ENCODE measurements around the gene COA1.

DNA sequence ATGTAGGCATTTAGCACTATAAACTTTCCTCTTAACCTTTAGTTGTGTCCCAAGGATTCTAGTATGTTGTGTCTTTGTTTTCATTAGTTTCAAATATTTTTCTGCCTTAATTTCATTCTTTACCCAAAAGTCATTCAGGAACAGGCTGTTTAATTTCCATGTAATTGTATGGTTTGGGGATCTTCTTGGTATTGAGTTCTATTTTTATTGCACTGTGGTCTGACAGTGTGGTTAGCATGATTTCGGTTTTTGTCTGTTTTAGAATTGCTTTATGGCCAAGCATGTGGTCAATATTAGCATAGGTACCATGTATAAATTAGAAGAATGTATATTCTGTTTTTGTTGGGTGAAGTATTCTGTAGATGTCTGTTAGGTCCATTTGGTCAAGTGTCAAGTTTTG is 26.3 kb downstream of the COA1 start:
- TF ChIP-seq PATZ1 (CRISPR knock-in tag; IDR thresholded peaks at IDR 0.05; ENCODE audit: borderline replicate concordance) (no peak), GLIS3 (CRISPR knock-in tag; IDR thresholded peaks at IDR 0.05) (no peak), OSR1 (CRISPR knock-in tag; IDR thresholded peaks at IDR 0.05) (no peak), ISL1 (CRISPR knock-in tag; IDR thresholded peaks at IDR 0.05) (no peak), ZNF565 (CRISPR knock-in tag; conservative IDR thresholded peaks at IDR 0.05; ENCODE audit: low read depth) (no peak), TSHZ2 (CRISPR knock-in tag; IDR thresholded peaks at IDR 0.05) (no peak), ZFP30 (CRISPR knock-in tag; IDR thresholded peaks at IDR 0.05) (no peak), ARNTL (CRISPR knock-in tag; IDR thresholded peaks at IDR 0.05; ENCODE audit: borderline replicate concordance, low read depth) (no peak)
- TF ChIP-seq, protein P1, sequence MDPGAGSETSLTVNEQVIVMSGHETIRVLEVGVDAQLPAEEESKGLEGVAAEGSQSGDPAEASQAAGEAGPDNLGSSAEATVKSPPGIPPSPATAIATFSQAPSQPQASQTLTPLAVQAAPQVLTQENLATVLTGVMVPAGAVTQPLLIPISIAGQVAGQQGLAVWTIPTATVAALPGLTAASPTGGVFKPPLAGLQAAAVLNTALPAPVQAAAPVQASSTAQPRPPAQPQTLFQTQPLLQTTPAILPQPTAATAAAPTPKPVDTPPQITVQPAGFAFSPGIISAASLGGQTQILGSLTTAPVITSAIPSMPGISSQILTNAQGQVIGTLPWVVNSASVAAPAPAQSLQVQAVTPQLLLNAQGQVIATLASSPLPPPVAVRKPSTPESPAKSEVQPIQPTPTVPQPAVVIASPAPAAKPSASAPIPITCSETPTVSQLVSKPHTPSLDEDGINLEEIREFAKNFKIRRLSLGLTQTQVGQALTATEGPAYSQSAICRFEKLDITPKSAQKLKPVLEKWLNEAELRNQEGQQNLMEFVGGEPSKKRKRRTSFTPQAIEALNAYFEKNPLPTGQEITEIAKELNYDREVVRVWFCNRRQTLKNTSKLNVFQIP (CRISPR knock-in tag; IDR thresholded peaks at IDR 0.05; ENCODE audit: borderline replicate concordance, low read depth), result no peak

Data from SK-N-SH treated with all-trans-retinoic acid at 6 μM for 48 hours (cell line).